Middle frontal gyrus (tissue), 1 donor: ENCODE results near the gene AGBL4.
A peak's percentile ranks its signal among the peaks of the same experiment; 100 is the strongest.

Experiments used
- DNase-seq: peaks from one replicate; pipeline ENCODE4 v3.0.0-alpha.2; 2015; ENCODE audit warnings: low spot score; ENCODE audit errors: extremely low spot score

Gene AGBL4

GRCh38 chr1:48831120-48831978, 1192.4 kb downstream of the AGBL4 start:
- DNase-seq: no peak

GRCh38 chr1:48830715-48831114, 1193.0 kb downstream of the AGBL4 start:
- no peak for DNase-seq

GRCh38 chr1:48829446-48829845, 1194.3 kb downstream of the AGBL4 start:
- DNase-seq: no peak

- DNase-seq: no peak
These were observed 1200.6 kb downstream of the AGBL4 start for GRCh38 chr1:48823168-48823567.

- DNase-seq: no peak
These were observed 1203.3 kb downstream of the AGBL4 start for GRCh38 chr1:48820491-48820890.

- DNase-seq: peak; percentile 13
These were observed 1206.1 kb downstream of the AGBL4 start for GRCh38 chr1:48817505-48818114.

DNA sequence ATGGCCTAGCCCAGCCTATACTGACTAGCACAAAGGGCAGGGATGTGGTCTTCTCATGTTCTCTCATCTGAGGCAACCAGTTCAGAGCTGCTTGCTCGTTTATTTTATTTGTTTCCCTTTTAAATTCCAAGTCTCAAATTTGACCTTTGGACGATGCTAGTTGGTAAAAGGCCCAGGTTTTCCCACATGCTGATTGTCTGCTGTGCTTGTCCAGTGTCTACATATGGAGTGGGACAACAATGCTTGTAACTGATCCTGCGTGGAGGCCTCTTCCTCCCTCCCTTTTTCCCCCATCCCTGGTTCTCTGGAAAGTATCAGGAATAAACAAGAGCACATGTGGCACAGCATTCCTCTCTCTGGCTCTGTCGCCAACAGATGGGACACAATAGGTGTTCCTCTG, 1213.0 kb downstream of the AGBL4 start:
- no peak for DNase-seq

GRCh38 chr1:48808496-48808895, 1215.3 kb downstream of the AGBL4 start:
- no peak for DNase-seq

GRCh38 chr1:48807554-48808260, 1216.0 kb downstream of the AGBL4 start:
- DNase-seq: no peak

- DNase-seq: no peak
These were observed 1220.3 kb downstream of the AGBL4 start for GRCh38 chr1:48803474-48803873.

DNA sequence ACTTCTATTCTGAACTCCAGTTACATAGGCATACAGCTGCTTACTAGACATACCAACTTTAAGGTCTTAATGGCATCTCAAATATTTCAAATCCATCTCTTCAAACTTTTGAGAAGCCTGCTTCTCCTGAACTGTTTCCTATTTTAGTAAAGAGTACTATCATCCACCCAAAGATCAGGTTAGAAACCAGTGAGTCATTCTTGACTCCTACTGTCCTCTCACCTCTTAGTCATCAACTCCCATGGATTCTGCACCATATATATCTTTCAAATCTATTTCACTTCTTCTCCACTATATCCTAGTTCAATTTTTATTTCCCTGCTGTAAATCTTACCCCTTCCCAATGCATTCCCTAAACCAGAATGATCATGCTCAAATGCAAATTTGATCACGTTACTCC, 1228.9 kb downstream of the AGBL4 start:
- DNase-seq: no peak

GRCh38 chr1:48793863-48794262, 1229.9 kb downstream of the AGBL4 start:
- no peak for DNase-seq

DNA sequence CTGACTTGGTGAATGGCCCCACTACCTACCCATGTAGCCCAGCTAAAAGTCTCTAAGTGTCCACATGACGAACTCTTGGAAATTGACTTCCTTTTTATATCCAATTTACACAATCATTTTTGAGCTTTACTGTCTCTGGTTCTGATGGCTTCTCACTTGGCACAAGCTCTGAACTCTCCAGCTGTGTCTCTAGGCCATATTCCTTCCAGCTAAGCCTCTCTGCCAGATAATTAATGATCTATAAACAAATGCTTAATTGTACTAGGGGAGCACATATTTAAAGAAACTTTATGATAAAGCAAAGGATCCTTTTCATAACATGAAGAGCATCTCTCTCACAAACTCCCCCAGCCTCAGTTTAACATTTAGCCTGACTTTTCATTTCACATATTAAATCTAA, 1230.8 kb downstream of the AGBL4 start:
- no peak for DNase-seq

DNA sequence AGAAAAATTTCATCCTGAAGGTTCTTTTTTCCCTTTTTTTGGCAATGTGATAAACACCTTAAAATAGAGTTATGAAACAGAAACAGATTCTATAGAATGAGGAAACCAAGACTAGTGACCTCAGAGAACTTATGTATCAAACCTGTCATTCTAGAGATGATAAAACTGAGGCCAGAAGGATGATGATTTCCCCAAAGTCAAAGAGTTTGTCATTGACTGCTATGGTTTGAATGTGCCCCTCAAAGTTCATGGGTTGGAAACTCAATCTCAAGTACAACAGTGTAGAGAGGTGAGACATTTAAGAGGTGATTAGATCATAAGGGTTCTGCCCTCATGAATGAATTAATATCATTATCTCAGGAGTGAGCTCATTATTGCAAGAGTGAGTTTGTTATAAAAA, 1233.4 kb downstream of the AGBL4 start:
- DNase-seq: no peak

- no peak for DNase-seq
These were observed 1233.9 kb downstream of the AGBL4 start for GRCh38 chr1:48789903-48790302.

- no peak for DNase-seq
These were observed 1237.9 kb downstream of the AGBL4 start for GRCh38 chr1:48785869-48786268.

- DNase-seq: no peak
These were observed 1239.5 kb downstream of the AGBL4 start for GRCh38 chr1:48784301-48784700.

DNA sequence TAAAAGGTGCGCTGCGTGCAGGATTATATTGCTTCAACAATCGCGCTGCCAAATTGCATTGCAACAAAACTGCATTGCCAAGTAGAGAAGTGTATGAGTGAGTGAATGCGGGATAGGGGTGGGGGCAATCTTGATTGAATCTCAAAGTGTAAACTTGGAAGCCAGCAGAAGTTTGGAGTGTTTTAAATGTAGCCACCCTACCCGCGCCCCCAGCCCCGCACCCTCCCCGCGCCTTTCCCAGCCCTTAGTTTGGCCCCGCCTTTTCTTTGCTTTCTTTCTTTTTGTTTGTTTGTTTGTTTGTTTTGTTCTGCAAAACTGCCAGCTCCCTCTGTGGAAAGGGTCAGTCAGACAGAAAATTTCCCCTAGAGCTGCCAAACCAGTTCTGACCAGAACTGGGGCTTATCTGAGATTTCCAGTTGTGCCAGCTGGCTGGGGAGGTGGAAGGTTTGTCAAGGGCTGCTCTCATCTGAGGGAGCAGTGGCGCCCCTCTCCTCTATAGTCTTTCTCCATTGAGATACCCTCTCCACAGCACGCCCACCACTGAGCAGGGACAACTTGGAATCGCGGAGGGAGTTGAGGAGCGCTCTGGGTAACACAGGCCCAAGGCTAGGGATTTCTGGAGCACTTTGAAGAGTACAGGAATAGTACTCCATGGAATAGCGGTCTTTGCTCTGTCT, 1246.4 kb downstream of the AGBL4 start:
- DNase-seq: no peak

DNA sequence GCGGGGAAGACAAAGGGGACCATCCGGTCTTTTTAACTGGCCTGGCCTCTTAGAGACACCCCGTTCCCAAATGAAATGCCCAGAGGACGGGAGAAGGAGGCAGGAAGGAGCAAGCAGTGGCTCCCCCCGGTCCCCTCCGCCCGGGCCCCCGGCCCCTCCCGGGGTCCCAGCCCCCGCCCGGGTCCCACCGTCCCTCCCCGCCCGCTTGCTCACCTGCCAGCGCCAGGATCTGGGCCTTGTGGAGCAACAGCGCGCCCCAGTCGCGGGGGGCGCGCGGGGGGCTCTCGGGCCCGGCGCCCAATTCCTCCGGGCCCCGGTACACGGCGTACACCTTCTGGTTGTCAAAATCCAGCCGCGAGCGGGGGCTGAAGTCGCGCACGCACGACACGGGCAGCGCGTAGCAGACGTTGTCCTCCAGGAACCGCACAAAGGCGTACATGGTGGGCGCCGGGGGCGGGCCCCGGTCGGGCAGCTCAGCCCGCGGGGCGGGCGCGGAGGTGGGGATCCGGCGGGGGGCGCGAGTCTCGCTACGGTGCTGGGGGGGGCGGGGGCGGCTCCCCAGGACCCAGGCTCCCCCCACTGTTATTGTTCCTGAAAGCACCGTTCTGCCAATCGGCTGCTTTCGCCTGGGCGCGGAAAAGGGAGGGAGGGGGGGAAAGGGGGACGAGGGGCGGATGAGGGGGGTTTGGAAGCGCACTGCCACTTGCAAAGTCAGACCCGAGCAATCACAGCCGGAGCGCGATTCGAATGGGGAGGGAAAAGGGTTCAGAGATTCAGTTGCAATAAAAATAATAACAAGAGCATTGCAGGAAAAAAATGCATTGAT, 1247.1 kb downstream of the AGBL4 start, which contains the start of gene BEND5:
Gene BEND5 (minus strand): TSS at position 499 of the 826 bp plus-strand sequence. CDS start 60 bp downstream, at position 439.
- DNase-seq: no peak

DNA sequence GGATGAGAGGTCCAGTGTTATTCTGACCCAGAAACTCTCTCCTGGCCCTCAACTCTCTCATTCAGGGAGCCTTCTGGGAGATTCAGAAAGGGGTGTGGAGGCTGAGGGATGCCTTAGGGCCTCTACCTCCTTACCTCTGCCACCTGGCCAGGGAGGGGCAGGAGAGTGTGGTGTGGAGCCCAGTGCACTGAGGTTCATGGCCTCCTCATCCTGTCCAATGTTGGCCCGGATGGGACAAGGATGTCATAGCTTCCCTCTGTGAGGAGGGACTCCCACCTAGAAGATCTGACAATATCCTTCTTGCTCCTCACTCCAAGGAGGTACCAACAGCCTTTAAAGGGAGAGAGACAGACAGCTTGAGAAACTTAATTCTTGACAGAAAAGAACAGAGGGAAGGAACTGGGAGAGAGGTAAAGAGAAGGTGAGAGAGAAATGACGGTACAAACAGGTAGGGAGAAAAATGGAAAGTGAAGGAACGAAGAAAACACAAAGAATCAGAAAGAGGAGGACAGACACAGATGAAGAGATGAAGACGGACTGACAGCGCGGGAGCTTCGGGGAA, 1247.8 kb downstream of the AGBL4 start:
- no peak for DNase-seq
